Measurements from ENCODE around the gene PTPRG.
"Not testable (repeated sequence)": the region's sequence is repeated elsewhere in the genome, so short reads cannot be mapped to it uniquely, and the experiment has no call there.

The PTPRG gene

DNA sequence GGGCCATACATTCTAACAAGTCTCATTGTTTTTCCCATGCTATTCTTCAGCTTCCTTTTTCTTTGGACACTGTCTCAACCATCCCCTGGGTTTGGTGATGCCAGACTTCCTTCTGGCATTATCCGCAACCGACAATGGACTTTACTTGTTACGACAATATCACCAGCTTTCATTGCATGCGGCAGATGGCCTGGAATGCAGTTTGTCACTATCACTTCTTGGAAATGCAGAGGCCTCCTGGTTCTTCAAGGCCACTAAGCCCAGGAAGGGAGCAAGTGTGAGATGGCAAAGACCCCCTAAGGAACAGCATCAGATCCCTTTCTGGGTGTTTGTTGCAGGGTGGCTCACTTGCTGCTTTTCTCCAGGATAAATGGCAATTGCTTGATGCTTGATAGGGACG is 128.6 kb downstream of the PTPRG start:
- no peak for DNase-seq

DNA sequence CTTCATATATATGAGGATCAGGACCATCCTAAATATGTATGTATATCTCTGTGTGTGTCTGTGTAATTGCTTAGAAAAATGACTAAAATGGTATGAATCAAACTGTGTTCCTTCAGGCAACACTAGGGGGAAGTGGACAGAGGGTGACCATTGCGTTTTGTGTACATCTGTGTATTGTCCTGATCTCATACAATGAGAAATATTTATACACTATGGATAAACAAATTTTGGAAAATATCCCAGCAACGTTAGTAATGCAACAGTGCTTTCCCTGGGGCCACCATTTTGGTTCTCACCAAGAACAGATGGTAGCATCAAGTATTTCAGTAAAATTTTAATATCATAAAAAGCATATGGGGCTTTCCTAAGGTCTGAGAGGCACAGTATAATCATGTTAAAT is 130.1 kb downstream of the PTPRG start:
- DNase-seq: no peak

DNA sequence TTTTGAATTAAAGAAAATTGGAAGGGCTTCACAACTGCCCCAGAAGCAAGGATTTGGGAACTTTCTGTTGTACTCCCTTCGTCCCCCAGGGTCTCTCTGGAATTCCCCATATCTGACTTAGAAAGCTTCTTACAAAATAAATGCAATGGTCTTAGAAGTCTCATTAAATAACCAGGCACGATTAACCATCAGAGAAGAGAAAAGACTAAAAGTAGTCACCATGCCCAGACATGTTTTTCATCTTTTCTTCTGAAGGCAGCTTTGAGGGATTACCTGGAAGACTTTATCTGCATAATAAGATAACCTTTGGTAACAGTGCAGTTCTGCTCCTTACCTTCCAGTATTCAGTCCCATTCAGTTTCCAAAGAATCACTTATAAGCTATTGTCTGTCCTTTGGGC is 135.9 kb downstream of the PTPRG start:
- no peak for DNase-seq

DNA sequence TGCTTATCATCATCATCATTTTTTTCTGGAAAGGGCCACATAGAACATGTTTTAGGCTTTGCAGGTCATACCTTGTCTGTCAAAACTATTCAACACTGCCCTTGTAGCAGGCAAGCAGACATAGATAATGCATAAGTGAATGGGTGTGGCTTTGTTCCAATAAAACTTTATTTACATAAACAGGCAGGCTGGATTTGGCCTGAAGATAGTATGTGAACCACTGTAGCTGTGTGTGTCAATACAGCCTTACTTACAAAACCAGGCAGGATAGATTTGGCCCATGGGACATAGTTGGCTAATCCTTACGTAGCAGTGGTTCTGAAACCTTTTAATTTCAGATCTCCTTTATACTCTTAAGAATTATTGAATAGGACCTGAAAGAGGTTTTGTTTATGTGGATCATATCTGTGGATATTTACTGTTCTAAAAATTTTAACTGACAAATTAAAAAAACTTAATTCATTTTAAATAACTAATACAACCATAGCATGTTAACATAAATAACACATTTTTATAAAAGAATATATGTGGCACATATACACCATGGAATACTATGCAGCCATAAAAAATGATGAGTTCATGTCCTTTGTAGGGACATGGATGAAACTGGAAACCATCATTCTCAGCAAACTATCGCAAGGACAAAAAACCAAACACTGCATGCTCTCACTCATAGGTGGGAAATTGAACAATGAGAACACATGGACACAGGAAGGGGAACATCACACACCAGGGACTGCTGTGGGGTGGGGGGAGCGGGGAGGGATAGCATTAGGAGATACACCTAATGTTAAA is 137.1 kb downstream of the PTPRG start:
- not testable (repeated sequence) for DNase-seq

DNA sequence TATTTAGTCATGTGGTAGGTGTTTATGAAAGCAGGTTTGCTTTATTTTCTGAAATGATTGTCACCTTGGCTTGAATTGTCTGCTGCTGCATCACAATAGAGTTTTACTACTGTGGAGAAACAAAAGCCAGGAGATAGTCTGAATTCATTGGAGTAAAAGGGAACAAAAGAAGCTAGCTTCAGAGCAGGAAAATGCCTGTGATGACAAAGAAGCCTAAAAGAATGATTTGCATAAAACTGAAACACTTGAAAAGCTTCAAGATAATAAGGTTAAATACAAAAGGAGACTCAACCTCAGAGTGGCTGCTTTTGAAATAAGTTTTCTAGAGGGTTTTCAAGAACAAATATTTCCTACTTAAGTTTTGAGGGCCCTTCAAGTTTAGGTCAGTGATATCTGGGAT is 138.3 kb downstream of the PTPRG start:
- no peak for DNase-seq

DNA sequence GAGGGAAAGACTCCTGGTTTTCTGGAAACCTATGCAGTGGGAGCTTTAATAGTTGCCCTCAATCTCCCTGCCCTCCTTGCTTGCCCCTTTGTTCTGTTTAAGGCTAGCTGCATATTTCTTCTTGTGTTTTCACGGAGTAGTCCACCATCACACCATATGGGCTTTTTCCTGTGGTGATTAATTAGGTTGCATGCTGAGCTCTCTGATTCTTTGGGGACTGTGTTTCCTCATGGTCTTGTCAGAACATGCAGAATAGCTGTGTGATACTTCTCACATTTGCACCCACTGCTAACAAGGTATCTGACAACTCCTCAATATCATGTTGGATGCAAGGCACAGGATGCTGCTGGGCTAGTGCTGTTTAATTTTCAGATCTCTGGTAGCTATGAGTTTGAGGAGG is 139.6 kb downstream of the PTPRG start:
- DNase-seq: no peak

DNA sequence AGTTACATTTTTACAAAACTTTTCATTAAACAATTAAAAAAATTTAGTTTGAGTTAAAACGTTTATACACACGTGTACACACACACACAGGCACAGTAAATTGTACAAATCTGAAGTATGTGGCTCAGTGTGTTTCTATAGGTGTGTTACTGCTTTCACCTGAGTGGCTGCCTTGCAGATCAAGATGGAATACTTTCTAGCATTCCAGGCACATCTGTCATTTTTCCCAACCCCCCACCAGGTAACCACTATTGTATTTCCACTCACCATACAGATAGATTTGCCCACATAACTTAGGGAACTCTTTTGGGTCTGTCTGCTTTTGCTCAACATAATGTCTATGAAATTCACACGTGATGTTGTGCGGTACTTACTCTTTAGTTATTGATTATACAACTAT is 141.1 kb downstream of the PTPRG start:
- DNase-seq: no peak

DNA sequence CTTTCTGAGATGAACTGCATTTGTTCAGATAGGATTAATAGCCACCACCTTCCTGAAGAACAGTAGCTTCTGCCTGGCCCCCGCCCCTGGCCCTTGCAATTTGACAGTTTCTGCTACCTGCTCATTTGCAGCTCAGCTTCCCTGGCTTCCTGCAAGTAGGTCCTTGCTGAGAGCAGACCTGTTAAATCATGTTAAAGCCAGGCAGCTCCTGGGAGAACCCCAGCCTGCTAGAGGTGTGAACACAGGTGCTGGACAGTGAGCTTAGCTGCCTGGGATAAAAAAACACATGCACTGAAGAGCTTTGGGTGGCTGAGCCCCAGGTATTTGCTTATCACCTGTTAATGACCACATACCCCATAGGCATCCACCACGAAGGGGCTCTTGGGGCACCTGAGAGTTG is 143.4 kb downstream of the PTPRG start:
- no peak for DNase-seq

DNA sequence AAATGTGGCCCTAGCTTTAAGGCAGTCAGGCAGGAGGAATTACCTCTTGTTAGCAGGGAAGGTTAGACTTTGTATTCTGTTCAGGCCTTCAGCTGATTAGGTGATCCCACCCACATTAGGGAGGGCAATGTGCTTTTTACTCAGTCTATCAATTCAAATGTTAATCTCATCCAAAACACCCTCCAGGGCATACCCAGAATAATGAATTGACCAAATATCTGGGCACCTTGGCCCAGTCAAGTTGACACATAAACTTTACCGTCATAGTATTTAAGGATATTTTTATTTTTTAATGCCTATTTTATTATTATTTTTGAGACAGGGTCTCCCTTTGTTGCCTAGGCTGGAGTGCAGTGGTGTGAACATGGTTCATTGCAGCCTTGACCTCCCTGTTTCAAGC is 146.1 kb downstream of the PTPRG start:
- no peak for DNase-seq

DNA sequence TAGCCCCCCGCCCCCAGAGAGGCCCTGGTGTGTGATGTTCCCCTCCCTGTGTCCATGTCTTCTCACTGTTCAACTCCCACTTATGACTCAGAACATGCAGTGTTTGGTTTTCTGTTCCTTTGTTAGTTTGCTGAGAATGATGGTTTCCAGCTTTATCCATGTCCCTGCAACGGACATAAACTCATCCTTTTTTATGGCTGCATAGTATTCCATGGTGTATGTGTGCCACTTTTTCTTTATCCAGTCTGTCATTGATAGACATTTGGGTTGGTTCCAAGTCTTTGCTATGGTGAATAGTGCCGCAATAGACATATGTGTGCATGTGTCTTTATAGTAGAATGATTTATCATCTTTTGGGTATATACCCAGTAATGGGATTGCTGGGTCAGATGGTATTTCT is 149.5 kb downstream of the PTPRG start:
- DNase-seq: not testable (repeated sequence)

DNA sequence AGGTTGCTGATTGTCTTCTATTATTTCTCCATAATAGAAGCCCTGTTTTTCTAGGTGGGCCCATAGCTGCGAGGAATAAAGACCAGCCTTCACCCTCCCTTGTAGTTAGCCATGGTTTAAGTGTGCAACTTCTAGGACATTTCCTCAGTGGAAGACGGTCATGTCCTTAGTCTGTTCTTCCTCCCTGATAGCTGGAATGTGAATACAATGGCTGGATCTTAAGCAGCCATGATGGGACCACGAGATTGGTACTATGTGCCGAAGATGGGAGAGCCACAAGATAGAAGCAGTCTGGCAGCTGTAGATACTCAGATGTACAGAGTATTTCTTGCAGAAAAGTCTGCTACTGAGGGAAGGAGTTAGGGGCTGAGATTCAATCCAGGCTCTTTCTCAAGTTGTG is 152.9 kb downstream of the PTPRG start:
- no peak for DNase-seq

DNA sequence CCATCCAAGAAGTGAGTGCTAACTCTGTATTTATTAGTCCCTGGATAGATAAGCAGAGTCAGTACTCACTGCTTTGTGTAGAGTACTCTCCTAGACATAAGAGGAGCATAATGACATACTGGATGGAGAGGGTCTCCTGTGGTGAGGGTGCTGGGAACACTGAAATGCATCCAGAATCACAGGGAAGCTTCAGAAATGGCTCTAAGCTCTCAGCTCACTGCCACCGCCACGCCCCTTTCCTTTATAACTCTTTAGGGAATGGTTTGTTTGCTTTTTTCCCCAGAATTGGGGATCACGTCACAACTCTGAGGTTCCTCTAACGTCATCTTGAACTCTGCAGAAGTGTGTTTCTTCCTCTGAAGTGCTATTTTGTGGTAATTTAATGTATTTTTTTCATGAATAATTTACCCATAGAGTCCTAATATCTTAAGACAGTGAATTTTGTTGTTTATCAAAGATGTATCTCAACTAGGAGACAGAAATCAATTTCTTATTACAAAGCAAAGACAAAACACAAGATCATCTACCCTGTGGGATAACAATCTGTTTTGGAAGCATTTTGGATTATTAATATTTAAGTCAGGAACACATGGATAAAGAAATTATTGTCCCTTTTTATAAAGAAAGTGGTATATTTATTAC is 154.6 kb downstream of the PTPRG start:
- DNase-seq: no peak

DNA sequence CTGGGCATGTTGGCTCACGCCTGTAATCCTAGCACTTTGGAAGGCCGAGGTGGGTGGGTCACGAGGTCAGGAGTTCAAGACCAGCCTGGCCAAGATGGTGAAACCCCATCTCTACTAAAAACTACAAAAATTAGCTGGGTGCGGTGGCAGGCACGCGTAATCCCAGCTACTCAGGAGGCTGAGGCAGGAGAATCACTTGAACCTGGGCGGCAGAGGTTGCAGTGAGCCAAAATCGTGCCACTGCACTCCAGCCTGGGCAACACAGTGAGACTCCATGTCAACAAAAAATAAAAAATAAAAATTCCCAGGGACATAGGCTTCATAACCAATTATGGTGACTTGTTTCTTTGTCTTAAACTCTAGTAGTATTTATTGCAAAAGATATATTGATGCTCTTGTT is 155.3 kb downstream of the PTPRG start:
- not testable (repeated sequence) for DNase-seq

DNA sequence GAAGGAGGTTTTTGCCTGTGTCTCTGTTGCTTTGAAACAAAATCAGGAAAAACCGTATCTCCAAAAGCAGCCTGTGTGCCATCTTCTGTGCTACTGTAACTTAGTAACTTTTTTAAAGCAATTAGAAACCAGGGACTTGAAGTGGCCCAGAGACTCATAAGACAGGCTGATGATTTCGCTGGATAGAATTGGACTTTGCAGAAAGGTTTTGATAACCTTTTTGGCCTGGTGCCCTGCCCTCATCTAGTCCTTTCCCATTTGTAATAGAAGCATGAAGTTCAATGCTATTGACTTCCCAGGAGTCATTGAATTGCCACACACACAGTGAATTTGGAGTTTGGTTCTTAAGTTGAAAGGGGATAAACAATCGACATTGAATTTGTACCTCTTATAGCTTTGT is 157.2 kb downstream of the PTPRG start:
- DNase-seq: no peak

DNA sequence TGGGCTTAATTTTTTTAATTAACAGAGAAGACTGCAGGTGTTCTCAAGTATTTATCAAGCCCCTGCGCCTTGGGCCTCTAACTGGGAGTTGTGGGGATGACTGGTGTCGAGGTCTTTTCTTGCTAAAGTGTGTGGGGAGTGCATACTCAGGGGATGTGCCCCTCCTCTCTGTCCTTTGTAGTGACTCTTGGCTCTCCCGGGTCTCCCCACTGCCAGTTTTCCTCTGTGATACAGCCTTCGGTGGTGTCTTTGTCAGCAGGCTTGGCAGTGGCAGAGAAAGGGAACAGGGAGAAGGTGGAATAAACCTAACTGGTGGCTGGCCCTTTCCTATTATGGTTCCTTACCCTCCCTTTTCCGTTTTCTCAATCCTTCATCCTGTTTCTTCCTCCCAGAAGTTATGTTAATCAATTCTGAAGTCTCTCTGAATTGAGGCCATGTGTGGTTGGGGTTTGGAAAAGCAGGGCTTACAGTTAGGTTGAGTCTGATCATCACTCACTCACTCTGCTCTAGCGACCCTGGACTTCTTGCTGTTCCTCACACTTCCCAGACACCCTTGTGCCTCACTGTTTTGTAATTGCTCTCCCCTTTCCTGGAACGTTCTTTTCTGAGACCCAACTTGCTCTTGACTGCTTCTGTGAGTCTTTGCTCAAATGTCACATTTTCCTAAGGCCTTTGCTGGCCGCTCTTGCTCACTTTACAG is 158.1 kb downstream of the PTPRG start:
- no peak for DNase-seq

DNA sequence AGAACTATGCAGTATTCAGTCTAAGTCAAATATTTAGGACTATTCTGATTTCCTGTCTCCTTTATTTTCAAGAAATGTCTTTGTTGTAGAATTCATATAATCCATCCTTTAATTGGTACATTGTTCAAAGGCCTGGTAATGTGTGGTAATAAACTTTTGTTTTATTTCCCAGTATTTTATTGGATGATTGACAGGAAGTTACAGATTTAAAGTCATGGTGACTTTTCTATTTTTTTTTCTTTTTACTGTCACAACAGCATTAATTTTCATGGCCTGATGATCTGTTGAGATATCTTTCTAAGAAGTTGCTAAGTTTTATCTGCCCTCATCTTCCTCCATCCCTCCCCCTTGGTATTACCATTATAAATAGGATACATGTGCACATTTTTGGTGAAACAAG is 161.7 kb downstream of the PTPRG start:
- DNase-seq: no peak

DNA sequence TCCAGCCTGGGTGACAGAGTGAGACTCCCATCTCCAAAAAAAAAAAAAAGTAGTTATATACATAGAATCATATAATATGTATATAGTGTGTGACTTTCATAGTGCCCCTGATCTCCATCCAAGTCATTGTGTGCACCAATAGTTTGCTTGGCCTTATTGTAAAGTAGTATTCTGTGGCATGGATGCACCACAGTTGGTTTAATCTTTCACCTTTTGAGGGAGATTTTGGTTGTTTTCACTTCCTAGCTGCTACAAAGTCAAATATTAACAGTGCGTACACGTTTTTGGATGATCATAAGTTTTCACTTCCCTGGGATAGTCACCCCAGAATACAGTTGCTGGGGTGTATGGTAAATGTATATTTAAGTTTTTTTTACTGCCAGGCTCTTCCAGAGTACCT is 162.8 kb downstream of the PTPRG start:
- DNase-seq: no peak

DNA sequence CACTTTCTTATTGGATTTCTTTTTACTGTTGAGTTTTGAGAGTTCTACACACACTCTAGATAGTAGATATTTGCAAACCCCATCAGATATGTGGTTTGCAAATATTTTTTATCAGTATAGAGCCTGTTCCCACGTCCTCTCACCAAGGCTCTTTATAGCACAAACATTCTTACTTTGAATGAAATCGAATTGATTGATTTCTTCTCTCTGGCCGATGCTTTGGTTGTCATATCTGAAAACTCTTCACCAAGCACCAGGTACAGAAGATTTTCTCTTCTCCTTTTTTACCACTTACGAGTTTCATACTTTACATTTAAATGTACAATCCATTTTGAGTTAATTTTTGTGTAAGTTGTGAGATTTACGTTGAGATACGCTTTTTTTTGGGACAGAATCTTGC is 163.4 kb downstream of the PTPRG start:
- DNase-seq: no peak

DNA sequence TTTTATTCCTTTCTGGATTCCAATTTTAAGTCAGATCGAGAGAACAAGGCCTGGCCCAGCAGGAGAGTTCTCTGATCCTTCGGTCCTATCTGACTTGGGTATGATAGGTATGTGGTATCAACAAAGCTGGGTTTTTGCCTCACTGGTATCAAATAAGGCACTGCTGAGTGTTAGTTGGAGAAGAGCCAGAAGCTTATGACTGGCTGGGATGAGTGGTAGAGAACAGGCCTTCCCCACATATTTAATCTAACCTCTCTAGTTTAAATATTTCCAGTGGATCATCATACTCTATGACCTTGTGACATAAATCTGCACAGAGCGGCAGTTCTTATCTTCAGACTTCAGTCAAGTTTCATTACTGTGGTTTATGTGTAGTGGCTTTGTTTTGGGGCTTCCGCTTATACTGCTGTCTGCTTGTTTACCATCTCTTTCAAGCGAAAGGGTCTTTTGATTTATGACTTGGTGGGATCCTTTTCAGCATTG is 164.5 kb downstream of the PTPRG start:
- DNase-seq: no peak

DNA sequence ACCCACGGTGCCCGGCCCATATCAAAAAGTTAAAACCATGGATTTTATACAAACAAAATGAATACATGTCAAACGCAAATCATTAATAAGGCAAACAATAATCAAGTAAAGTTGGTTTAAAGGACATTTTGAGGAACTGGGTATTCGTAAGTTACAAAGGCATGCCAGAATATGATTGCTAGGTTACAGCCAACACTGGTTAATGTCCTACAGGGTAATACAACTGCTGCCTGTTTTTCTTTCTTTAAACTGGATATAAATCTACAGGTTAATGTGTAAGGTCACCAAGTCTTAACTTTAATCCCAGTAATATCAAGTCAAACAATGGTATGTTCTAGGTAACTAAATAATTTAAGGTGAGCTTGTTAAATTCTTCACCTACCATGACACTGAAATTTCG is 166.1 kb downstream of the PTPRG start:
- DNase-seq: no peak

DNA sequence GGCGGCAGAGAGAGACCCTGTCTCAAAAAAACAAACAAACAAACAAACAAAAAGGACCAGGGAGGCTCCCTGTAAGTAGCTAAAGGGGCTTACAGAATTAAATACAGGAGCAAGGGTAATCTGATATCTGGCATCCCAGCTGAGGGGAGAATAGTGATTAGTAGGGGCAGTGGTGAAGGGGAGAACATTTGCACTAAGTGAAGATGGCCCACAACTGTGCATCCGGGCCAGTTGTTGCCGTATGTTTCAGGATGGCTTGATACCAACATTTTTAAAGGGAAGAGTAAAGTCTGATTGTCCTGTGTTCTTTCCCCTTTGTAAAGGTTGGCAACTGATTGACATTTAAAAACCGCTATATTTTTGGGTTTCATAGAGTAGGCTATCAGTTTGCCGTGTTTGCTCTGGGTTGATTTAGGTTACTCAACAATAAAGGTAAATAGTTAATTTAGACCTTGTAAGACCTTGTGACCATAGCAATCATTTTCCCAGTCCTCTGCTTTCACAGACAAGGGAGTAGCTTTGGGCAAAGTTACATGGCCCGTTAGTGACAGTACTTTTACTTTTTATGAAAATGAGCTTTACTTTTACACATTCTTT is 167.8 kb downstream of the PTPRG start:
- no peak for DNase-seq

DNA sequence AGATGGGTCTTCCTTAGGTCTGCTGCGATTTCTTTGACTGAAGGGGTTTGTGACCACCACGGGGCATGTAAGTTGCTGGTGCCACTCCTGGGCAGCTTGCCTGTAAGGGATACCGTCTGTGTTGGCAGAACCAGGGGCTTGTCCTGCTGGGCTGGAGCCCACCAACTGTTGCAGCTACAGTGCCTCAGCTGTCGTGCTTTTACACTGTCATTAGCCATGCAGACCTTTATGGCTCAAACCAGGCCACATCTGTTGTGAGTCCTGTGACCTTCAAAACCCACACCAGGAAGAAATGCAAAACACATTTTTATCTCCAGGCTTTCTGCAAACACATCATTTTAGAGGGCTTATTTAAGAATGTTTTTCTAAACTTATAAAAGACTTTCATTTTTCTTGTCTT is 168.7 kb downstream of the PTPRG start:
- DNase-seq: no peak

DNA sequence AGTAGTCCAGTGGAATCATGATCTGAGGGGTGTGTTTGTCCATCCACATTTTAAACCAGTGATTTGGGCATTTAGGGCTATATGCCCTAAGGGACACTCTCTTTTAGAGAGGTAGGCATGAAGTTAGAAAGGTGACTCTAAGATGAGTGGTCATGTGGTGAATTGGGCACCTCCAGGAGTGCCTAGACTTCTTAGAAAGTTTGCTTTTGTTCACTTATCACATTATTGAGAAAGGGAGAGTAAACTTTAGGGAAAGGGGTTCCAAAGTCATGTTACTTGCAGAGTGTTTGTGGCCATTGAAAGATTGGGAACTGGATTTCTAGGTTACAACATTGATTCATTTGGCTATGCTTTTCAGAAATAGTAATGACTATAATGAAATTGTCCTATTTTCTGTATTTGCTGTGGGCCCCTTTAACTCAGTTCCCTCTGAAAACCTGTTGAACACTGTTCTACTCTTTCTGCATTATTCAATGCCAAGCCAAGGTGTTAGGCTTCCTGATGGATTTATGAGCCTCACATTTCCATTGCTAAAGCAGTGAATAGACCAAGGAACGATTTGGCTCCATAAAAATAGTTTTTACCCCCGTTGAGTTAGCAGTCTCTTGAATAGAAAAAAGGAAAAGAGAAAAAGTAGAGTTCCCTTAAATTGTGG is 169.3 kb downstream of the PTPRG start:
- no peak for DNase-seq

All from NCI-H1436 (cell line).